Testis (tissue), 5 donors: ENCODE measurements around the gene VRK2. TPM values are rescaled to one million over a fixed set of nuclear protein-coding genes. Genes with fewer than 3 reads are reported as not detected.

Experiments
- DNase-seq: peaks from one replicate; pipeline ENCODE4 v3.0.0-alpha.2; 2019
- H3K27ac ChIP-seq, 2 donors: fragments of 200-600 bp; sonication (generic); one replicate each; pipeline ENCODE4 v1.5.1; 2019
- H3K27me3 ChIP-seq: fragments of 200-600 bp; sonication (generic); one replicate; pipeline ENCODE4 v1.5.1; 2019
- H3K36me3 ChIP-seq: fragments of 200-600 bp; sonication (generic); one replicate; pipeline ENCODE4 v1.5.1; 2017; ENCODE audit warnings: low read depth; ENCODE audit errors: missing control alignments
- H3K4me1 ChIP-seq: fragments of 200-600 bp; sonication (generic); one replicate; pipeline ENCODE4 v1.5.1; 2019
- H3K4me3 ChIP-seq, 2 donors: fragments of 200-600 bp; sonication (generic); one replicate each; pipeline ENCODE4 v1.5.1; 2017 to 2019
- H3K9me3 ChIP-seq: fragments of 200-600 bp; sonication (generic); one replicate; pipeline ENCODE4 v1.5.1; 2017
- POLR2A ChIP-seq: fragments of 450-650 bp; IDR thresholded peaks from one replicate; pipeline ENCODE4 v1.6.1; 2017; ENCODE audit warnings: antibody characterized with exemption, mild to moderate bottlenecking, moderate library complexity
- WGBS, 2 donors: methylation state at CpG; one replicate each; pipeline ENCODE4 v1.1.5; 2018; 5-methylcytosine and 5-hydroxymethylcytosine counted together
- intact Hi-C: fragments of 100-400 bp; cut with DNase I; formaldehyde crosslinking; loops from one replicate; pipeline ENCODE4 v1.15.1; 2023; ENCODE audit warnings: low total_unique reads
- long read RNA-seq, 2 donors: transcript quantifications; one replicate each; lab custom pipeline, GENCODE V29; 2026
- polyA plus RNA-seq: library from polyadenylated mRNA; stranded (reverse); fragments of 350-450 nt; fragmentation: Illumina TruSeq; extraction: RNeasy Lipid Tissue Mini Kit (QIAGEN cat#74804); gene quantifications from one replicate; pipeline ENCODE4 v1.2.3, GENCODE V29; 2014; ENCODE audit warnings: low read depth, low replicate concordance; ENCODE audit not compliant: insufficient read depth
- total RNA-seq, 2 donors: library from RNA; depleted of rRNA; stranded (reverse); fragments of >200 nt; gene quantifications; one replicate each; pipeline ENCODE4 v1.2.3, GENCODE V29; 2016
- TF ChIP-seq, protein P1 (sequence below), 3 experiments: fragments of 450-650 bp in 2 of 3; fragments of 200-600 bp in 1 of 3; sonication (generic) in 1 of 3; IDR thresholded peaks; one replicate each; pipeline ENCODE4 v1.5.1; 2016 to 2019; ENCODE audit warnings: antibody characterized with exemption in 3 of 3, mild to moderate bottlenecking in 2 of 3, moderate library complexity in 1 of 3

Gene VRK2
- total RNA-seq (10 to 100 TPM; 16.6 to 18.5 TPM), polyA plus RNA-seq (16.7 TPM)
- long read RNA-seq, donor 1, partial matches to known transcripts = 18 of 40 reads
- long read RNA-seq, donor 1, other reads (novel, unspliced or antisense) = 21 of 40 reads
- long read RNA-seq, donor 2, partial matches to known transcripts = 0 of 14 reads
- long read RNA-seq, donor 2, other reads (novel, unspliced or antisense) = 13 of 14 reads

DNA sequence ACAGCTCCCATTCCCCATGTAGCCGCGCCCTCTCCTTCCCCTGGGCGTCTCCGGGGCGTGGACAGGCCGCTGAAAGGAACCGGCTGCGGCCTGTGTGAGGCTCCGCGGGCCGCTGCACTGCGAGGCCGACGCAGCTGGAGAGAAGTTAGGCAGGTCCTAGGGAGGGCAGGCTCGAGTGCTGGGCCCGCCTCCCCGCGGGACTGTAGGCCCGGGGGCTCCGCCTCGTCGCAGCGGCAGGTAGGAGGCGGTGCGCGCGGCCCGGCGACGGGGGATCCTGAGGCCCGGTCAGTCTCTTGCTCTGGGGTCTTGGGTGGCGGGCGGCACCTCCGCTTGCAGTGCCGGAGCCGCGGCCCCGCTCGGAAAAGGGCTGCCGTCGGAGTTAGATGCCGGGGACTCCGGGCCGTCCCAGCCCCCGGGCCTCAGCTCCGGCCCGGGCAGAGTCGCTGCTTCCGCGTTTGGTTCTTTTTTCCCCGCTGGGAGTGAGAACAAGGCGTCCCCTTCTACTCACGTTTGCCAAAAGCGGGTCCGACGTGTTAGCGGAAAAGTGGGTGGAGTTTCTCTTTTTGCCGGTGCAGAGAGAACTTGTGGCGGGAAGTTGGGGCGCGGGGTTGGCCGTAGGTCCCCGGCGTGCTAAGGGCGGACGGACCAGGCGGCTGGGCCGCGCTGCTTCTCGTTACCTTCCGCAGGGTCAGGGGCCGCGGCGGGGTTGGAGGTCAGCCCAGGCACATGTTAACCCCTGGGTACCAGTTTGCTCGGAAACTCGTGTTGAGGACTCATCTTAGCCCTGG lies at the start of gene VRK2:
VRK2 (plus strand) TSS at position 222 of the 788 bp plus-strand sequence. CDS start 2,026 bp downstream, outside the sequence.
- peaks cover 6% of the 10 kb centered on the region for H3K4me1 ChIP-seq
- H3K27ac ChIP-seq = peak within 1 kb of the TSS; percentile 96 to 98
- intact Hi-C loops = no loop called here
- H3K4me3 ChIP-seq = peak within 1 kb of the TSS; percentile 92 to 97
- H3K36me3 ChIP-seq = no peaks in the 10 kb centered on the region
- peak; percentile 91 for DNase-seq
- WGBS, 2 donors = 0 to 1% methylated on average over 31 to 74 of the region's 76 CpGs
- no peaks in the 10 kb centered on the region for H3K9me3 ChIP-seq
- no peaks in the 10 kb centered on the region for H3K27me3 ChIP-seq
- TF ChIP-seq, protein P1, sequence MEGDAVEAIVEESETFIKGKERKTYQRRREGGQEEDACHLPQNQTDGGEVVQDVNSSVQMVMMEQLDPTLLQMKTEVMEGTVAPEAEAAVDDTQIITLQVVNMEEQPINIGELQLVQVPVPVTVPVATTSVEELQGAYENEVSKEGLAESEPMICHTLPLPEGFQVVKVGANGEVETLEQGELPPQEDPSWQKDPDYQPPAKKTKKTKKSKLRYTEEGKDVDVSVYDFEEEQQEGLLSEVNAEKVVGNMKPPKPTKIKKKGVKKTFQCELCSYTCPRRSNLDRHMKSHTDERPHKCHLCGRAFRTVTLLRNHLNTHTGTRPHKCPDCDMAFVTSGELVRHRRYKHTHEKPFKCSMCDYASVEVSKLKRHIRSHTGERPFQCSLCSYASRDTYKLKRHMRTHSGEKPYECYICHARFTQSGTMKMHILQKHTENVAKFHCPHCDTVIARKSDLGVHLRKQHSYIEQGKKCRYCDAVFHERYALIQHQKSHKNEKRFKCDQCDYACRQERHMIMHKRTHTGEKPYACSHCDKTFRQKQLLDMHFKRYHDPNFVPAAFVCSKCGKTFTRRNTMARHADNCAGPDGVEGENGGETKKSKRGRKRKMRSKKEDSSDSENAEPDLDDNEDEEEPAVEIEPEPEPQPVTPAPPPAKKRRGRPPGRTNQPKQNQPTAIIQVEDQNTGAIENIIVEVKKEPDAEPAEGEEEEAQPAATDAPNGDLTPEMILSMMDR (IDR thresholded peaks at IDR 0.05) = no peak
- no peak for TF ChIP-seq POLR2A

DNA sequence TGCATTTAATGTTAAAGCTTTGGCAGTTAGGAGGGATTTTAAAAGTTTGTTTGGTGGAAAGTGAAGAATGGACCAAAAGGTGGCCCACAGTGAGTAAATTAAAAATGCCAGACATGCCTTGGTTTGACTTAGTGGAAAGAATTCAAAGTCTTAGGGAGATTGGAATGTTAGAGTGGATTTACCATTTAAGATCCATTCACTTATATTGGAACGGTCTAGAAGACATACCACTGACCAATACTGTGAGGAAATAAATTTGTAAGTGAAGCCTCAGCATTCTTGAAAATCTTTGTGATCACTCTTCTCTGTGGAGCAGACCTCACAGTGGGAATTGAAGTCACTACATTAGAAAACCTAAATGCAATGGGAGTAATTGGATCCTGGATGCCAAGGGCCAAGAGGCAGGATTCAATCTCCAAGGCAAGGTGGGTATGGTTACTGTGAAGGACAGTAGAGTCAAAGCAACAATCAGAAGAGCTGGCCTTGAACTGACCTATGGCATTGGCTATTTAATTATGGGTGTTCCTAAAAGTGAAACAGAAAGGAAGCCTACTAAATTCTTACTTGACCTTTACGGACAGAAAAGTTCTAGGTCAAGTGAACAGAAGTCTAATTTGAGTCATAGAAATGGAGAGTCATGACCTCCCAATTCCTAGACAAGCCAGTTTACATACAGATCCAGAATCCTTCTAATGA lies 40.2 kb upstream of the VRK2 start:
- WGBS, 2 donors = 83 to 85% methylated on average over 2 of the region's 2 CpGs
- Histone ChIP-seq H3K27ac (no peak overlapping the region), H3K27me3 (no peaks in the 10 kb centered on the region), H3K4me1 (no peaks in the 10 kb centered on the region), H3K4me3 (no peak overlapping the region), H3K9me3 (no peaks in the 10 kb centered on the region), H3K36me3 (no peaks in the 10 kb centered on the region)
- TF ChIP-seq, protein P1 (IDR thresholded peaks at IDR 0.05) = no peak
- intact Hi-C loops = no loop called here
- DNase-seq = no peak

DNA sequence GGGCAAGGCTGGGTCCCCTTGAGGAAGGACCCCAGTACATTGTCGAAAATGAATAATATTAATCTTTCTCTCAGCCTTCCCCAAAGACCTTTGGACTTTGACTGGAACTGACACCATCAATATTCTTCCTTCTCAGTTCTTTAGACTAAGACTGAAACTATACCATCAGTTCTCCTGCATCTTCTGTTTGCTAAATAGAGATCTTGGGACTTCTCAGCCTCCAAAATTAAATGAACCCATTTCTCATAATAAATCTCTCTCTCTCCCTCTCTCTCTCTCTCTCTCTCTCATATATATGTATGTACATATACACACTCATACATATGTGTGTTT lies 39.7 kb upstream of the VRK2 start:
- no peak overlapping the region for H3K27ac ChIP-seq
- WGBS, 2 donors = 67 to 88% methylated on average over 1 of the region's 1 CpG
- TF ChIP-seq, protein P1 (IDR thresholded peaks at IDR 0.05) = no peak
- no peak for TF ChIP-seq POLR2A
- no peak for DNase-seq
- no peaks in the 10 kb centered on the region for H3K27me3 ChIP-seq
- no peaks in the 10 kb centered on the region for H3K9me3 ChIP-seq
- no peaks in the 10 kb centered on the region for H3K4me1 ChIP-seq
- H3K36me3 ChIP-seq = no peaks in the 10 kb centered on the region
- intact Hi-C loops = no loop called here
- no peak overlapping the region for H3K4me3 ChIP-seq

DNA sequence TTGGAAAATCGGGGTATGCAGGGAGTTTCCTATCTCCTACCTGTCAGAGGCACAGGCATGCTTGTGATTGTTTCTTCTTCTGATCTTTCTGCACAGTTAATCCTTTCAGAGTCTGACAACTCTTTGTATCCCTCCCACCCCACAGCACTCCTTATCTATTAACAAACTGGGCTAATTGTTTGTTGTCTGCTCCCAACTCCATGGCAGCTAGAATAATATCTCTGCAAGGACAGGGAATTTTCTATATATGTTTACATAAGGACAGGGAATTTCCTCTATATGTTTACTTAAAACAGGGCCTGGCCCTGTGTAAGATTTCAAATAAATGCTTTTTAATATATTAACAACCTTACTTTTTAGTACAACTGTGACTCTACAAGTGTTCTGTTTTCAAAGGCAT lies 36.0 kb upstream of the VRK2 start:
- no peaks in the 10 kb centered on the region for H3K4me1 ChIP-seq
- H3K36me3 ChIP-seq = no peaks in the 10 kb centered on the region
- DNase-seq = no peak
- H3K27ac ChIP-seq = no peak overlapping the region
- intact Hi-C loops = no loop called here
- H3K9me3 ChIP-seq = no peaks in the 10 kb centered on the region
- H3K4me3 ChIP-seq = no peak overlapping the region
- 47 to 58% methylated on average over 1 of the region's 1 CpG for WGBS, 2 donors
- TF ChIP-seq, protein P1 (IDR thresholded peaks at IDR 0.05) = no peak
- TF ChIP-seq POLR2A = no peak
- no peaks in the 10 kb centered on the region for H3K27me3 ChIP-seq
